T-helper 17 cell (primary cell): Measurements from ENCODE around the gene INTS7. TPM values are rescaled to one million over a fixed set of nuclear protein-coding genes. Genes with fewer than 3 reads are reported as not detected.
"Not testable (repeated sequence)": the region's sequence is repeated elsewhere in the genome, so short reads cannot be mapped to it uniquely, and the experiment has no call there.

Experiments used
- ATAC-seq: fragments of 150-1000 bp; cut with Tn5 transposase; 2 replicates; pipeline ENCODE4 v1.10.0; 2021; ENCODE audit warnings: mild to moderate bottlenecking, moderate library complexity
- DNase-seq, 3 donors: peaks; one replicate each; pipeline versions ENCODE4 v3.0.0 to v3.0.0-alpha.2; 2020 to 2021
- H3K9me3 ChIP-seq: one replicate; pipeline ENCODE4 v1.7.0; 2013; ENCODE audit warnings: low read length, mild to moderate bottlenecking; ENCODE audit not compliant: control insufficient read depth, poor library complexity, severe bottlenecking
- H3K27ac Mint-ChIP-seq: one replicate; pipeline ENCODE4 v1.8.0; 2022; ENCODE audit warnings: mild to moderate bottlenecking, moderate library complexity, mixed read lengths
- H3K27me3 Mint-ChIP-seq: one replicate; pipeline ENCODE4 v1.8.0; 2022; ENCODE audit warnings: mixed read lengths
- H3K36me3 Mint-ChIP-seq: one replicate; pipeline ENCODE4 v1.8.0; 2022; ENCODE audit warnings: low read depth, mixed read lengths
- H3K4me1 Mint-ChIP-seq: one replicate; pipeline ENCODE4 v1.8.0; 2022; ENCODE audit warnings: mild to moderate bottlenecking, mixed read lengths
- H3K4me3 Mint-ChIP-seq: one replicate; pipeline ENCODE4 v1.8.0; 2022; ENCODE audit warnings: mild to moderate bottlenecking, moderate library complexity, mixed read lengths
- total RNA-seq, 4 donors: library from RNA in 2 of 4; stranded (reverse) in 2 of 4; gene quantifications; one replicate each; pipeline ENCODE4 v1.2.3 and lab custom pipeline; 2022 to 2026

Gene INTS7
- total RNA-seq, 2 donors from 2014 or later, result 9.2 to 9.5 TPM

GRCh38 chr1:212027727-212028126 lies 7.6 kb downstream of the INTS7 start:
- H3K36me3 Mint-ChIP-seq, result not testable (repeated sequence)

GRCh38 chr1:212024469-212025149 lies 10.7 kb downstream of the INTS7 start:
- Mint-ChIP-seq H3K36me3 (no peaks in the 10 kb centered on the region), H3K4me1 (peaks cover 17% of the 10 kb centered on the region), H3K4me3 (no peak overlapping the region), H3K27ac (no peak overlapping the region), H3K27me3 (no peaks in the 10 kb centered on the region)
- DNase-seq (no peak), ATAC-seq (no peak)
- no peaks in the 10 kb centered on the region for H3K9me3 ChIP-seq

More at GRCh38 chr1:212027727-212028126, 7.6 kb downstream of the INTS7 start:
- Mint-ChIP-seq H3K4me1 (peaks cover 36% of the 10 kb centered on the region), H3K27ac (peak overlapping the region; percentile 39)
- ATAC-seq, H3K9me3 ChIP-seq, DNase-seq, H3K27me3 Mint-ChIP-seq, H3K4me3 Mint-ChIP-seq: not testable (repeated sequence)

- peaks cover 14% of the 10 kb centered on the region for H3K4me1 Mint-ChIP-seq
- ATAC-seq, H3K9me3 ChIP-seq, H3K36me3 Mint-ChIP-seq, DNase-seq, H3K4me3 Mint-ChIP-seq, H3K27ac Mint-ChIP-seq, H3K27me3 Mint-ChIP-seq: not testable (repeated sequence)
These were observed 12.4 kb downstream of the INTS7 start for GRCh38 chr1:212022908-212023307.

- Mint-ChIP-seq H3K4me3 (no peak overlapping the region), H3K27ac (no peak overlapping the region), H3K4me1 (peaks cover 8% of the 10 kb centered on the region), H3K36me3 (peaks cover 2% of the 10 kb centered on the region), H3K27me3 (no peaks in the 10 kb centered on the region)
- ATAC-seq (no peak), DNase-seq (no peak)
- no peaks in the 10 kb centered on the region for H3K9me3 ChIP-seq
These were observed 13.8 kb downstream of the INTS7 start for GRCh38 chr1:212021563-212021962.

- peak overlapping the region; percentile 29 for H3K27ac Mint-ChIP-seq
- no peaks in the 10 kb centered on the region for H3K27me3 Mint-ChIP-seq
- ATAC-seq, result no peak
- no peak overlapping the region for H3K4me3 Mint-ChIP-seq
- no peaks in the 10 kb centered on the region for H3K9me3 ChIP-seq
- H3K4me1 Mint-ChIP-seq, result peaks cover 5% of the 10 kb centered on the region
- no peak for DNase-seq
- peaks cover 2% of the 10 kb centered on the region for H3K36me3 Mint-ChIP-seq
These were observed 14.4 kb downstream of the INTS7 start for GRCh38 chr1:212020975-212021374.

- no peak overlapping the region for H3K4me3 Mint-ChIP-seq
- H3K9me3 ChIP-seq, result no peaks in the 10 kb centered on the region
- peaks cover 2% of the 10 kb centered on the region for H3K36me3 Mint-ChIP-seq
- DNase-seq, result no peak
- no peak overlapping the region for H3K27ac Mint-ChIP-seq
- peaks cover 5% of the 10 kb centered on the region for H3K4me1 Mint-ChIP-seq
- H3K27me3 Mint-ChIP-seq, result no peaks in the 10 kb centered on the region
- no peak for ATAC-seq
These were observed 21.7 kb downstream of the INTS7 start for GRCh38 chr1:212013672-212014071.

GRCh38 chr1:212012034-212012740 lies 23.2 kb downstream of the INTS7 start:
- Mint-ChIP-seq H3K4me3 (no peak overlapping the region), H3K27ac (no peak overlapping the region), H3K4me1 (peaks cover 10% of the 10 kb centered on the region), H3K27me3 (no peaks in the 10 kb centered on the region), H3K36me3 (peaks cover 6% of the 10 kb centered on the region)
- ATAC-seq (peak; percentile 100), DNase-seq (peak; percentile 19 to 47 (median 40))
- no peaks in the 10 kb centered on the region for H3K9me3 ChIP-seq

- DNase-seq (no peak), ATAC-seq (no peak)
- no peaks in the 10 kb centered on the region for H3K9me3 ChIP-seq
- Mint-ChIP-seq H3K4me3 (no peak overlapping the region), H3K27me3 (no peaks in the 10 kb centered on the region), H3K4me1 (peaks cover 12% of the 10 kb centered on the region), H3K36me3 (peaks cover 8% of the 10 kb centered on the region), H3K27ac (no peak overlapping the region)
These were observed 25.4 kb downstream of the INTS7 start for GRCh38 chr1:212010004-212010403.

GRCh38 chr1:212009561-212009960 lies 25.8 kb downstream of the INTS7 start:
- Mint-ChIP-seq H3K36me3 (peaks cover 10% of the 10 kb centered on the region), H3K4me3 (no peak overlapping the region), H3K27ac (no peak overlapping the region), H3K27me3 (no peaks in the 10 kb centered on the region), H3K4me1 (peaks cover 13% of the 10 kb centered on the region)
- ATAC-seq (no peak), DNase-seq (no peak)
- no peaks in the 10 kb centered on the region for H3K9me3 ChIP-seq

GRCh38 chr1:212007886-212008285 lies 27.5 kb downstream of the INTS7 start:
- H3K9me3 ChIP-seq, result no peaks in the 10 kb centered on the region
- no peak for DNase-seq
- peaks cover 12% of the 10 kb centered on the region for H3K36me3 Mint-ChIP-seq
- no peak overlapping the region for H3K4me3 Mint-ChIP-seq
- no peaks in the 10 kb centered on the region for H3K27me3 Mint-ChIP-seq
- ATAC-seq, result no peak
- H3K4me1 Mint-ChIP-seq, result peaks cover 15% of the 10 kb centered on the region
- H3K27ac Mint-ChIP-seq, result no peak overlapping the region

GRCh38 chr1:212007178-212007577 lies 28.2 kb downstream of the INTS7 start:
- no peak for ATAC-seq
- no peak for DNase-seq
- H3K4me1 Mint-ChIP-seq, result peaks cover 17% of the 10 kb centered on the region
- H3K36me3 Mint-ChIP-seq, result peaks cover 12% of the 10 kb centered on the region
- no peaks in the 10 kb centered on the region for H3K27me3 Mint-ChIP-seq
- H3K27ac Mint-ChIP-seq, result no peak overlapping the region
- H3K9me3 ChIP-seq, result no peaks in the 10 kb centered on the region
- H3K4me3 Mint-ChIP-seq, result no peak overlapping the region

- Mint-ChIP-seq H3K27ac (no peak overlapping the region), H3K4me1 (peaks cover 20% of the 10 kb centered on the region), H3K36me3 (peaks cover 16% of the 10 kb centered on the region), H3K27me3 (no peaks in the 10 kb centered on the region), H3K4me3 (no peak overlapping the region)
- no peak for ATAC-seq
- no peaks in the 10 kb centered on the region for H3K9me3 ChIP-seq
- DNase-seq, result no peak
These were observed 30.3 kb downstream of the INTS7 start for GRCh38 chr1:212004895-212005608.

GRCh38 chr1:212002536-212002935 lies 32.8 kb downstream of the INTS7 start:
- peaks cover 12% of the 10 kb centered on the region for H3K36me3 Mint-ChIP-seq
- no peak overlapping the region for H3K27ac Mint-ChIP-seq
- no peak overlapping the region for H3K4me3 Mint-ChIP-seq

More at GRCh38 chr1:212002536-212002935, 32.8 kb downstream of the INTS7 start:
- DNase-seq (no peak), ATAC-seq (no peak)
- H3K9me3 ChIP-seq, result no peaks in the 10 kb centered on the region
- Mint-ChIP-seq H3K27me3 (no peaks in the 10 kb centered on the region), H3K4me1 (peaks cover 11% of the 10 kb centered on the region)
